Adipose tissue (tissue), 3 donors: ENCODE measurements around the gene PNKD. TPM values are rescaled to one million over a fixed set of nuclear protein-coding genes. Genes with fewer than 3 reads are reported as not detected.

Source experiments
- H3K27ac ChIP-seq: one replicate; pipeline ENCODE4 v1.5.1; 2013; ENCODE audit warnings: low read depth, low read length
- WGBS, 3 donors: extraction: QIAGEN DNeasy Blood & Tissue Kit; methylation state at CpG; one replicate each; pipeline ENCODE4 v1.1.7; 2013; 5-methylcytosine and 5-hydroxymethylcytosine counted together
- polyA plus RNA-seq, 3 donors: library from polyadenylated mRNA; stranded (reverse); fragments of 200-250 nt; gene quantifications; one replicate each; pipeline ENCODE4 v1.2.3, GENCODE V29; 2013
- donor health status: healthy with polysubstance abuse.
- donor health status: Bipolar disorder and iron deficiency.
- donor health status: healthy.

Gene PNKD
- polyA plus RNA-seq, result 100 to 1,000 TPM in 1 of 3 donors, 10 to 100 TPM in 2; 45.0 to 113 (median 80.3) TPM

GRCh38 chr2:218269900-218270720 is at the start of gene PNKD, which contains the start of gene AAMP:
Gene PNKD (plus strand): TSS chr2:218270519. CDS start chr2:218270536, 17 bp downstream.
Gene AAMP (minus strand): TSS chr2:218270137. CDS start chr2:218270086, 51 bp downstream.
- H3K27ac ChIP-seq, result no peak within 1 kb of the TSS
- WGBS, 3 donors, result 0 to 1% (median 0%) methylated on average over 61 to 64 of the region's 64 CpGs

GRCh38 chr2:218221000-218221399 is 49.3 kb upstream of the PNKD start:
- H3K27ac ChIP-seq, result no peak overlapping the region
- WGBS, 3 donors, result 43 to 73% (median 46%) methylated on average over 5 of the region's 5 CpGs

- H3K27ac ChIP-seq, result no peak overlapping the region
- WGBS, 3 donors, result 68 to 76% (median 69%) methylated on average over 5 of the region's 5 CpGs
Measured at GRCh38 chr2:218223046-218223445, 47.3 kb upstream of the PNKD start.

GRCh38 chr2:218224186-218224585 is 46.1 kb upstream of the PNKD start:
- WGBS, 3 donors, result 53 to 74% (median 57%) methylated on average over 1 of the region's 1 CpG
- no peak overlapping the region for H3K27ac ChIP-seq

- 86 to 88% (median 86%) methylated on average over 3 of the region's 3 CpGs for WGBS, 3 donors
- no peak overlapping the region for H3K27ac ChIP-seq
Measured at GRCh38 chr2:218226903-218227302, 43.4 kb upstream of the PNKD start.

GRCh38 chr2:218228366-218229090 is 41.8 kb upstream of the PNKD start:
- 66 to 83% (median 81%) methylated on average over 6 of the region's 6 CpGs for WGBS, 3 donors
- H3K27ac ChIP-seq, result no peak overlapping the region

- no peak overlapping the region for H3K27ac ChIP-seq
- WGBS, 3 donors, result 17 to 40% (median 21%) methylated on average over 3 of the region's 3 CpGs
Measured at GRCh38 chr2:218229239-218229638, 41.1 kb upstream of the PNKD start.

GRCh38 chr2:218229851-218230250 is 40.5 kb upstream of the PNKD start:
- 79 to 87% (median 82%) methylated on average over 4 of the region's 4 CpGs for WGBS, 3 donors
- no peak overlapping the region for H3K27ac ChIP-seq

- H3K27ac ChIP-seq, result no peak overlapping the region
- WGBS, 3 donors, result 3 to 7% (median 4%) methylated on average over 1 of the region's 1 CpG
Measured at GRCh38 chr2:218230882-218231281, 39.4 kb upstream of the PNKD start.

GRCh38 chr2:218233543-218233942 is 36.8 kb upstream of the PNKD start:
- WGBS, 3 donors, result 77 to 91% (median 91%) methylated on average over 4 of the region's 4 CpGs
- no peak overlapping the region for H3K27ac ChIP-seq

GRCh38 chr2:218234521-218234920 is 35.8 kb upstream of the PNKD start:
- WGBS, 3 donors, result 34 to 61% (median 59%) methylated on average over 3 of the region's 3 CpGs
- H3K27ac ChIP-seq, result no peak overlapping the region

GRCh38 chr2:218235017-218235416 is 35.3 kb upstream of the PNKD start:
- 98 to 100% (median 100%) methylated on average over 2 of the region's 2 CpGs for WGBS, 3 donors

GRCh38 chr2:218236829-218237228 is 33.5 kb upstream of the PNKD start:
- WGBS, 3 donors, result 87 to 93% (median 87%) methylated on average over 4 of the region's 4 CpGs
- no peak overlapping the region for H3K27ac ChIP-seq

More at GRCh38 chr2:218235017-218235416, 35.3 kb upstream of the PNKD start:
- no peak overlapping the region for H3K27ac ChIP-seq

GRCh38 chr2:218238887-218239286 is 31.4 kb upstream of the PNKD start:
- H3K27ac ChIP-seq, result no peak overlapping the region
- WGBS, 3 donors, result 90 to 100% (median 93%) methylated on average over 1 of the region's 1 CpG

GRCh38 chr2:218244204-218244603 is 26.1 kb upstream of the PNKD start:
- 66 to 71% (median 69%) methylated on average over 1 of the region's 1 CpG for WGBS, 3 donors
- H3K27ac ChIP-seq, result no peak overlapping the region

GRCh38 chr2:218244665-218245064 is 25.7 kb upstream of the PNKD start:
- H3K27ac ChIP-seq, result no peak overlapping the region
- WGBS, 3 donors, result 85 to 100% (median 96%) methylated on average over 2 of the region's 2 CpGs

GRCh38 chr2:218245214-218245613 is 25.1 kb upstream of the PNKD start:
- WGBS, 3 donors, result 76 to 81% (median 79%) methylated on average over 5 of the region's 5 CpGs
- no peak overlapping the region for H3K27ac ChIP-seq

GRCh38 chr2:218249691-218250090 is 20.6 kb upstream of the PNKD start:
- WGBS, 3 donors, result 92 to 95% (median 93%) methylated on average over 13 of the region's 13 CpGs

GRCh38 chr2:218252509-218253231 is 17.6 kb upstream of the PNKD start:
- no peak overlapping the region for H3K27ac ChIP-seq
- WGBS, 3 donors, result 56 to 81% (median 61%) methylated on average over 7 of the region's 7 CpGs

More at GRCh38 chr2:218249691-218250090, 20.6 kb upstream of the PNKD start:
- no peak overlapping the region for H3K27ac ChIP-seq
